ENCODE results near the gene AHCY.

- TF ChIP-seq CTCF (conservative IDR thresholded peaks at IDR 0.05; ENCODE audit: low read depth, low read length) = no peak
- no peak for TF ChIP-seq POLR2A (IDR thresholded peaks at IDR 0.05; ENCODE audit: low read depth, low read length)
- no peak for TF ChIP-seq SMC3 (IDR thresholded peaks at IDR 0.05; ENCODE audit: low read depth, low read length)
Measured at GRCh38 chr20:34302312-34302722, 838 bp downstream of the AHCY start.

Data from IMR-90 (cell line).